H1 (cell line): ENCODE results near the gene NID2. TPM values are rescaled to one million over a fixed set of nuclear protein-coding genes. Genes with fewer than 3 reads are reported as not detected.

Experiments used
- CTCF ChIA-PET: fragments of 300-600 bp; sonication (Branson Sonifier 250); formaldehyde crosslinking; loops from one replicate; lab custom pipeline; 2021; ENCODE audit not compliant: partially characterized antibody; lab: Charles Lee
- POLR2A ChIA-PET: fragments of 300-600 bp; sonication (Branson Sonifier 250); formaldehyde crosslinking; loops from one replicate; lab custom pipeline; 2021; ENCODE audit warnings: inconsistent platforms; ENCODE audit not compliant: partially characterized antibody; lab: Charles Lee
- DNase-seq, 2 experiments: peaks; one replicate each; pipeline versions ENCODE4 v3.0.0 to v3.0.0-alpha.2; 2010 to 2022; ENCODE audit warnings: low spot score in 2 of 2, low read depth in 1 of 2, mixed read lengths in 1 of 2
- FAIRE-seq: peaks from 2 replicates; lab custom pipeline; 2011; peaks lifted over from hg19 to GRCh38; lab: Jason Lieb, UNC
- H2AFZ ChIP-seq: 2 replicates; pipeline ENCODE4 v1.8.1; 2012; ENCODE audit warnings: low read length, inconsistent platforms
- H2AK5ac ChIP-seq: 2 replicates; pipeline ENCODE4 v1.6.1; 2013; ENCODE audit warnings: low read depth, low read length
- H2BK120ac ChIP-seq: replicated peaks from 2 replicates; pipeline ENCODE3; 2013; ENCODE audit warnings: low read depth, low read length, inconsistent platforms
- H2BK12ac ChIP-seq: 2 replicates; pipeline ENCODE4 v1.6.1; 2013; ENCODE audit warnings: low read depth, low read length
- H2BK15ac ChIP-seq: 2 replicates; pipeline ENCODE4 v1.6.1; 2013; ENCODE audit warnings: low read length
- H2BK20ac ChIP-seq: 2 replicates; pipeline ENCODE4 v1.6.1; 2013; ENCODE audit warnings: low read length
- H2BK5ac ChIP-seq: 2 replicates; pipeline ENCODE4 v1.6.1; 2013; ENCODE audit warnings: low read depth, low read length
- H3K14ac ChIP-seq: 2 replicates; pipeline ENCODE4 v1.6.1; 2013; ENCODE audit warnings: inconsistent platforms; ENCODE audit not compliant: insufficient read length
- H3K18ac ChIP-seq: 2 replicates; pipeline ENCODE4 v1.6.1; 2013; ENCODE audit warnings: low read length; ENCODE audit errors: extremely low read depth
- H3K23ac ChIP-seq: 2 replicates; pipeline ENCODE4 v1.6.1; 2013; ENCODE audit warnings: inconsistent platforms; ENCODE audit not compliant: insufficient read length
- H3K23me2 ChIP-seq: 2 replicates; pipeline ENCODE4 v1.6.1; 2013; ENCODE audit warnings: low read depth, low read length
- H3K27ac ChIP-seq: 2 replicates; pipeline ENCODE4 v1.6.1; 2011; ENCODE audit warnings: low read depth, low read length, inconsistent platforms
- H3K27me3 ChIP-seq, 4 experiments: replicated peaks in 1 of 4; 1 replicate in 1 of 4; 2 replicates in 3 of 4; pipeline versions ENCODE4 v1.6.1 to v1.8.1; 2011 to 2013; ENCODE audit warnings: low read length in 3 of 4, mild to moderate bottlenecking in 3 of 4, inconsistent platforms in 2 of 4, mixed read lengths in 2 of 4, moderate library complexity in 1 of 4; ENCODE audit not compliant: control insufficient read depth in 3 of 4, insufficient read depth in 3 of 4; ENCODE audit errors: extremely low read depth in 1 of 4
- H3K36me3 ChIP-seq, 4 experiments: 2 replicates each; pipeline versions ENCODE4 v1.6.1 to v1.8.1; 2011 to 2013; ENCODE audit warnings: mild to moderate bottlenecking in 4 of 4, low read length in 3 of 4, moderate library complexity in 2 of 4, control low read depth in 1 of 4, inconsistent platforms in 1 of 4; ENCODE audit not compliant: insufficient read depth in 4 of 4, control insufficient read depth in 2 of 4
- H3K4ac ChIP-seq: replicated peaks from 2 replicates; pipeline ENCODE3; 2013; ENCODE audit warnings: low read length, low read depth, mixed read lengths, inconsistent platforms; ENCODE audit not compliant: insufficient read length
- H3K4me1 ChIP-seq, 4 experiments: replicated peaks in 1 of 4; 1 replicate in 1 of 4; 2 replicates in 3 of 4; pipeline versions ENCODE4 v1.6.1 to v1.8.1; 2011 to 2013; ENCODE audit warnings: low read length in 3 of 4, inconsistent platforms in 2 of 4, mixed read lengths in 1 of 4; ENCODE audit not compliant: insufficient read depth in 4 of 4, control insufficient read depth in 3 of 4
- H3K4me2 ChIP-seq, 2 experiments: 2 replicates each; pipeline versions ENCODE4 v1.6.1 to v1.8.1; 2011 to 2013; ENCODE audit warnings: low read depth in 2 of 2, low read length in 2 of 2, control low read depth in 1 of 2, inconsistent platforms in 1 of 2, mild to moderate bottlenecking in 1 of 2; ENCODE audit not compliant: insufficient read depth in 1 of 2
- H3K4me3 ChIP-seq, 4 experiments: fragments of 200-600, 300-600 bp in 1 of 4; sonication (generic), shearing (Covaris generic), sonication (Bioruptor Twin) in 1 of 4; 2 replicates each; pipeline versions ENCODE4 v1.5.1 to v1.8.1; 2011 to 2016; ENCODE audit warnings: low read length in 4 of 4, low read depth in 3 of 4, control low read depth in 2 of 4, inconsistent platforms in 2 of 4, mild to moderate bottlenecking in 2 of 4, mixed read lengths in 1 of 4, moderate library complexity in 1 of 4; ENCODE audit not compliant: insufficient read depth in 2 of 4; ENCODE audit errors: extremely low read depth in 1 of 4
- H3K56ac ChIP-seq: replicated peaks from 2 replicates; pipeline ENCODE3; 2013; ENCODE audit warnings: low read depth, mild to moderate bottlenecking, mixed read lengths, low read length, inconsistent platforms; ENCODE audit not compliant: insufficient read length
- H3K79me1 ChIP-seq: 2 replicates; pipeline ENCODE4 v1.6.1; 2013; ENCODE audit warnings: low read depth, low read length, control low read depth
- H3K79me2 ChIP-seq, 2 experiments: 2 replicates each; pipeline versions ENCODE4 v1.6.1 to v1.8.1; 2012 to 2013; ENCODE audit warnings: low read length in 2 of 2, mild to moderate bottlenecking in 2 of 2, inconsistent platforms in 1 of 2; ENCODE audit not compliant: insufficient read depth in 2 of 2, control insufficient read depth in 1 of 2
- H3K9ac ChIP-seq, 4 experiments: replicated peaks in 1 of 4; 1 replicate in 1 of 4; 2 replicates in 3 of 4; pipeline versions ENCODE4 v1.6.1 to v1.8.1; 2011 to 2013; ENCODE audit warnings: low read depth in 3 of 4, low read length in 3 of 4, control low read depth in 2 of 4, mild to moderate bottlenecking in 2 of 4, moderate library complexity in 2 of 4, inconsistent platforms in 1 of 4; ENCODE audit errors: extremely low read depth in 1 of 4
- H3K9me3 ChIP-seq, 2 experiments: 2 replicates each; pipeline versions ENCODE4 v1.6.1 to v1.8.1; 2012 to 2013; ENCODE audit warnings: mild to moderate bottlenecking in 2 of 2, moderate library complexity in 2 of 2, control low read depth in 1 of 2, inconsistent platforms in 1 of 2, low read depth in 1 of 2, low read length in 1 of 2, mixed read lengths in 1 of 2; ENCODE audit not compliant: insufficient read depth in 2 of 2
- H4K20me1 ChIP-seq, 2 experiments: replicated peaks in 1 of 2; 2 replicates each; pipeline versions ENCODE3 to v1.8.1; 2011 to 2013; ENCODE audit warnings: inconsistent platforms in 2 of 2, low read length in 2 of 2, mild to moderate bottlenecking in 1 of 2; ENCODE audit not compliant: insufficient read depth in 2 of 2, control insufficient read depth in 1 of 2
- H4K5ac ChIP-seq: 2 replicates; pipeline ENCODE4 v1.6.1; 2013; ENCODE audit warnings: low read length, low read depth, mixed read lengths, inconsistent platforms; ENCODE audit not compliant: insufficient read length
- H4K8ac ChIP-seq: 2 replicates; pipeline ENCODE4 v1.8.0; 2013; ENCODE audit warnings: mild to moderate bottlenecking, moderate library complexity, low read length, inconsistent platforms; ENCODE audit not compliant: insufficient read depth; ENCODE audit errors: extremely low read depth
- H4K91ac ChIP-seq: replicated peaks from 2 replicates; pipeline ENCODE3; 2013; ENCODE audit warnings: low read length, mixed read lengths, inconsistent platforms; ENCODE audit not compliant: insufficient read length
- EGR1 ChIP-seq: IDR thresholded peaks from 2 replicates; pipeline ENCODE4 v1.6.1; 2011; ENCODE audit warnings: low read depth, low read length, borderline replicate concordance
- HDAC6 ChIP-seq: IDR thresholded peaks from one replicate; pipeline ENCODE4 v1.7.1; 2012; ENCODE audit warnings: low read depth, mild to moderate bottlenecking, inconsistent platforms, low read length, moderate library complexity
- NANOG ChIP-seq: IDR thresholded peaks from 2 replicates; pipeline ENCODE4 v1.6.1; 2011; ENCODE audit warnings: low read length, low read depth, mild to moderate bottlenecking, inconsistent platforms; ENCODE audit not compliant: insufficient read depth, poor library complexity, severe bottlenecking
- RXRA ChIP-seq: IDR thresholded peaks from 2 replicates; pipeline ENCODE4 v1.6.1; 2011; ENCODE audit warnings: low read depth, mild to moderate bottlenecking, low read length, moderate library complexity; ENCODE audit not compliant: insufficient read depth
- SIX5 ChIP-seq: IDR thresholded peaks from 2 replicates; pipeline ENCODE4 v1.6.1; 2011; ENCODE audit warnings: mild to moderate bottlenecking, low read depth, low read length
- SUZ12 ChIP-seq: fragments of 200-600 bp; sonication (generic); IDR thresholded peaks from 2 replicates; pipeline ENCODE4 v1.6.1; 2012; ENCODE audit warnings: mild to moderate bottlenecking, inconsistent platforms, low read length, moderate library complexity, mixed read lengths
- TAF1 ChIP-seq: IDR thresholded peaks from 2 replicates; pipeline ENCODE4 v1.6.1; 2011; ENCODE audit warnings: mild to moderate bottlenecking, low read depth, low read length
- WGBS, 2 experiments: shearing (Covaris generic) in 1 of 2; methylation state at CpG; one replicate each; pipeline versions ENCODE4 v1.1.6 to v1.1.7; 2013 to 2015; ENCODE audit warnings: low lambda C conversion rate in 2 of 2, mixed read lengths in 2 of 2, inconsistent platforms in 1 of 2, low coverage in 1 of 2, missing lambda C conversion rate in 1 of 2; ENCODE audit not compliant: insufficient replicate concordance in 2 of 2, insufficient coverage in 1 of 2, insufficient read length in 1 of 2; ENCODE audit errors: extremely low coverage in 1 of 2, missing lambda C conversion rate in 1 of 2; 5-methylcytosine and 5-hydroxymethylcytosine counted together
- polyA plus RNA-seq, 7 experiments: library from polyadenylated mRNA; depleted of rRNA in 3 of 7; stranded (reverse) in 5 of 7; unstranded in 2 of 7; fragments of >200 nt in 5 of 7; fragments of 200-250 nt in 2 of 7; gene quantifications; 1 replicate in 5 of 7; 2 replicates in 1 of 7; 4 replicates in 1 of 7; pipeline versions ENCODE4 v1.2.1 to v1.2.3, GENCODE V29; 2011 to 2013; ENCODE audit warnings: missing spikeins in 2 of 7, mixed read lengths in 2 of 7
- total RNA-seq: library from RNA; stranded (reverse); fragmentation: NEBNext Ultra II Directional; extraction: Animal tissue kit (Norgen Biotek cat#: 25700); gene quantifications from 2 replicates; pipeline ENCODE4 v1.2.1, GENCODE V29; 2021

NID2 gene
- total and polyA plus RNA-seq, 2 of the 8 experiments (the other 6 are each of a cell fraction or from before 2014, with no cell fraction given), result 6.1 to 12.6 TPM

- H3K4me3 ChIP-seq, result no peak overlapping the region
- ChIA-PET POLR2A (interaction anchor here (1.0 to 1.7 kb wide), 2 partner anchors 13 to 19 kb away, joined by 3 to 6 read pairs; partner anchors contain the start of gene RTRAF), CTCF (interaction anchor here (1.2 to 4.3 kb wide), 7 partner anchors 8 to 124 kb away, joined by 5 to 27 read pairs (median 9); no protein-coding TSS in a partner anchor)
- no peak overlapping the region for H2BK15ac ChIP-seq
- H3K56ac ChIP-seq, result no peak overlapping the region
- no peaks in the 10 kb centered on the region for H3K23me2 ChIP-seq
- H3K79me1 ChIP-seq, result no peaks in the 10 kb centered on the region
- 92% methylated on average over 4 of the region's 4 CpGs; no CpG with 5 or more reads in 1 of the 2 experiments for WGBS, 2 experiments
- no peak overlapping the region for H2BK120ac ChIP-seq
- no peak overlapping the region for H2AFZ ChIP-seq
- H3K23ac ChIP-seq, result no peak overlapping the region
- H4K20me1 ChIP-seq, result peaks cover 3 to 9% of the 10 kb centered on the region in 2 experiments
- H3K9me3 ChIP-seq, result no peaks in the 10 kb centered on the region
- peaks cover 23 to 88% (median 58%) of the 10 kb centered on the region in 4 experiments for H3K36me3 ChIP-seq
- H3K27ac ChIP-seq, result no peak overlapping the region
- H3K4ac ChIP-seq, result no peak overlapping the region
- DNase-seq (no peak), FAIRE-seq (no peak)
- no peak overlapping the region for H4K8ac ChIP-seq
- no peak for TF ChIP-seq TAF1
- no peak for TF ChIP-seq EGR1
- TF ChIP-seq SIX5, result no peak
- TF ChIP-seq HDAC6, result no peak
- TF ChIP-seq NANOG, result no peak
- TF ChIP-seq SUZ12, result no peak
- no peak for TF ChIP-seq RXRA
- no peak overlapping the region for H4K5ac ChIP-seq
- H4K91ac ChIP-seq, result no peak overlapping the region
- no peak overlapping the region for H3K9ac ChIP-seq
- no peaks in the 10 kb centered on the region for H3K27me3 ChIP-seq
- H3K4me2 ChIP-seq, result no peak overlapping the region
- 0 out of 2 replicates have a peak overlapping the region, but pooled peaks have one; percentile 62 for H2BK20ac ChIP-seq
- no peak overlapping the region for H3K18ac ChIP-seq
- H2BK12ac ChIP-seq, result no peak overlapping the region
- no peak overlapping the region for H3K14ac ChIP-seq
- no peak overlapping the region for H2BK5ac ChIP-seq
- no peak overlapping the region for H2AK5ac ChIP-seq
- H3K4me1 ChIP-seq, result peaks cover 0 to 8% (median 3%) of the 10 kb centered on the region in 4 experiments; a peak in 4 of 7 replicates
- no peaks in the 10 kb centered on the region for H3K79me2 ChIP-seq
Measured at GRCh38 chr14:52008136-52008535, 60.7 kb downstream of the NID2 start.
